ENCODE data around the gene CRELD2. TPM values are rescaled to one million over a fixed set of nuclear protein-coding genes. Genes with fewer than 3 reads are reported as not detected.

Gene CRELD2
- total and polyA plus RNA-seq, 2 of the 13 experiments (the other 11 are each of a cell fraction or from before 2014, with no cell fraction given): 17.2 to 44.7 TPM

- TF ChIP-seq AKNA (CRISPR knock-in tag; IDR thresholded peaks at IDR 0.05; ENCODE audit: borderline replicate concordance) (no peak), DRAP1 (CRISPR knock-in tag; IDR thresholded peaks at IDR 0.05) (peak; percentile 52; the same call in 1 of the 2 replicates), HOXA7 (CRISPR knock-in tag; IDR thresholded peaks at IDR 0.05) (no peak), ZNF556 (CRISPR knock-in tag; IDR thresholded peaks at IDR 0.05; ENCODE audit: borderline replicate concordance) (no peak; the same call in 1 of the 2 replicates), RBFOX2 (IDR thresholded peaks at IDR 0.05; ENCODE audit: low read depth, low read length) (peak; percentile 24; the same call in 1 of the 2 replicates), LBX2 (CRISPR knock-in tag; IDR thresholded peaks at IDR 0.05; ENCODE audit: borderline replicate concordance) (no peak), HNF4A (CRISPR knock-in tag; IDR thresholded peaks at IDR 0.05) (peak; percentile 46), ZNF563 (CRISPR knock-in tag; IDR thresholded peaks at IDR 0.05) (peak; percentile 55; the same call in 1 of the 2 replicates), GMEB2 (CRISPR knock-in tag; IDR thresholded peaks at IDR 0.05; ENCODE audit: low read depth) (no peak), ZNF800 (CRISPR knock-in tag; IDR thresholded peaks at IDR 0.05) (no peak), MAZ (IDR thresholded peaks at IDR 0.05; ENCODE audit: borderline replicate concordance, low read depth, low read length) (peak; percentile 91), MAZ (CRISPR knock-in tag; IDR thresholded peaks at IDR 0.05; ENCODE audit: low read depth) (peak; percentile 78), ZNF280B (CRISPR knock-in tag; IDR thresholded peaks at IDR 0.05; ENCODE audit: borderline replicate concordance) (no peak)
These were observed 17.9 kb downstream of the CRELD2 start (continued) for GRCh38 chr22:49936018-49936972.

Measured in HepG2 (cell line).